Measurements from ENCODE around the gene SLC35F3. TPM values are rescaled to one million over a fixed set of nuclear protein-coding genes. Genes with fewer than 3 reads are reported as not detected.

SLC35F3 gene
- total RNA-seq, 6 experiments from 2014 or later, result not detected

DNA sequence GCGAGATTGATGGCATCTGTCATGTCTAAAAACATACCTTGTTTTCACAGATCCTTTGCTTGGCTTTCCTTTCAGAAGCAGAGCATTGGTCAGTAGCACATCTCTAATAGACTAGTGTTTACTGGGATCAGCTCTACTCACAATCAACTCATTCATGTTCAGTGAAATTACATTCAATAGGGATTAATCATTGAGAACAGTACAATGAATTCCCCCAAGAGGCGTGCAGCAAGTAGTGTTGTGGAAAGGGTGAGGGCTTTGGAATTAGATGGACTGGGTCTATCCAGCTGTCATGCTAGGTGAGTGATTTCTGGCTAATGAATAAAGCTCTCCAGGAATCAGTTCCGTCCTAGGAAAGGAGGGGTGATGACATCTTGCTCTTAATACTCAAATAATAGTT, 313.6 kb downstream of the SLC35F3 start:
- ATAC-seq (no peak), DNase-seq (no peak)
- Histone ChIP-seq H3K9me3 (no peaks in the 10 kb centered on the region), H3K27me3 (no peaks in the 10 kb centered on the region), H3K4me3 (no peak overlapping the region), H3K27ac (no peak overlapping the region), H3K4me1 (peaks cover 0 to 11% (median 0%) of the 10 kb centered on the region in 4 donors), H3K36me3 (no peaks in the 10 kb centered on the region)
- TF ChIP-seq POLR2A (IDR thresholded peaks at IDR 0.05), result no peak
- TF ChIP-seq, protein P1, sequence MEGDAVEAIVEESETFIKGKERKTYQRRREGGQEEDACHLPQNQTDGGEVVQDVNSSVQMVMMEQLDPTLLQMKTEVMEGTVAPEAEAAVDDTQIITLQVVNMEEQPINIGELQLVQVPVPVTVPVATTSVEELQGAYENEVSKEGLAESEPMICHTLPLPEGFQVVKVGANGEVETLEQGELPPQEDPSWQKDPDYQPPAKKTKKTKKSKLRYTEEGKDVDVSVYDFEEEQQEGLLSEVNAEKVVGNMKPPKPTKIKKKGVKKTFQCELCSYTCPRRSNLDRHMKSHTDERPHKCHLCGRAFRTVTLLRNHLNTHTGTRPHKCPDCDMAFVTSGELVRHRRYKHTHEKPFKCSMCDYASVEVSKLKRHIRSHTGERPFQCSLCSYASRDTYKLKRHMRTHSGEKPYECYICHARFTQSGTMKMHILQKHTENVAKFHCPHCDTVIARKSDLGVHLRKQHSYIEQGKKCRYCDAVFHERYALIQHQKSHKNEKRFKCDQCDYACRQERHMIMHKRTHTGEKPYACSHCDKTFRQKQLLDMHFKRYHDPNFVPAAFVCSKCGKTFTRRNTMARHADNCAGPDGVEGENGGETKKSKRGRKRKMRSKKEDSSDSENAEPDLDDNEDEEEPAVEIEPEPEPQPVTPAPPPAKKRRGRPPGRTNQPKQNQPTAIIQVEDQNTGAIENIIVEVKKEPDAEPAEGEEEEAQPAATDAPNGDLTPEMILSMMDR (IDR thresholded peaks at IDR 0.05), result no peak
- 94% methylated on average over 2 of the region's 3 CpGs for WGBS (ENCODE audit: insufficient coverage, low coverage, low lambda C conversion rate, missing lambda C conversion rate)
- intact Hi-C loops (cut with DNase I), result no loop called here

DNA sequence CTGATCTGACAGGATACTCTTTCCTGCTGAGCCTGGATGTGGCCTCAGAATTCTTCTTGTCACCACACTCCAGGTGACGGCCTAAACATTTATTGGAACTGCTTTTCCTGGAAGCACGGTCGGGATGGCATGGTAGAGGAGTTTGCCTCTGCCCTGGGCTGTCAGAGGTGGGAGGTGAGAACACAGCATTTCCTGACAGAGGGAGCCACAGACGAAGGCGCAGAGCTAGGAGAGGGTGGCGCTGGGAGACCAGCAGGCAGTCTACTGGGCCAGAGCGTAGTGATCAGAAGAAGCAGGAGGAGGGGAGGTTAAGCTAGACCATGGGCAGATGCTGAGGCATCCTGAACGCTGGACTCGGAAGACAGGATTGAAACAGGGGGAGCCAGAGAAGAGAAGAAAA, 315.2 kb downstream of the SLC35F3 start:
- WGBS (ENCODE audit: insufficient coverage, low coverage, low lambda C conversion rate, missing lambda C conversion rate), result 74% methylated on average over 8 of the region's 9 CpGs
- Histone ChIP-seq H3K27me3 (no peaks in the 10 kb centered on the region), H3K4me1 (peaks cover 0 to 1% (median 0%) of the 10 kb centered on the region in 4 donors), H3K4me3 (no peak overlapping the region), H3K9me3 (no peaks in the 10 kb centered on the region), H3K36me3 (no peaks in the 10 kb centered on the region), H3K27ac (no peak overlapping the region)
- intact Hi-C loops (cut with DNase I), result no loop called here
- TF ChIP-seq POLR2A (IDR thresholded peaks at IDR 0.05), result no peak
- TF ChIP-seq, protein P1 (IDR thresholded peaks at IDR 0.05), result no peak
- no peak for DNase-seq
- no peak for ATAC-seq

DNA sequence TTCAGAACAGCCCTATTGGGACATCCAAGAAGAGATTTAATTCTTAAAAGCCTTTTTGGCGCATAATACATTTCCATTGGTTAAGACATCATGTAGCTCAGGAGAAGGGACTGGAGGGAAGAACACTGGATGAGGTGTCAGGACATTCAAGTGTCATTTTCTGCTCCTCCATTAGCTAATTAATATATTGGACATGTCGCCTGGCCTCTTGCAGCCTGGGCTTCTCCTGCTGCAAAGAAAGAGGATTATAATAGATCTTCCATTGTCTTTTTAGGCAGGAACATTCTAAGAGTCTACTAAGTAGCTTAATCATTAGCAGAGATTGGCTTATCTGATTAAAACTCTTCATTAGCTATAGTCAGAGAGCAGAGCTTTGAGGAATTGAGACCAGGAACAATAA, 317.1 kb downstream of the SLC35F3 start:
- TF ChIP-seq POLR2A (IDR thresholded peaks at IDR 0.05), result no peak
- TF ChIP-seq, protein P1 (IDR thresholded peaks at IDR 0.05), result no peak
- Histone ChIP-seq H3K4me3 (no peak overlapping the region), H3K27ac (no peak overlapping the region), H3K27me3 (no peaks in the 10 kb centered on the region), H3K36me3 (no peaks in the 10 kb centered on the region), H3K4me1 (no peaks in the 10 kb centered on the region), H3K9me3 (no peaks in the 10 kb centered on the region)
- intact Hi-C loops (cut with DNase I), result no loop called here
- ATAC-seq (no peak), DNase-seq (no peak)
- WGBS (ENCODE audit: insufficient coverage, low coverage, low lambda C conversion rate, missing lambda C conversion rate), result 64% methylated on average over 2 of the region's 2 CpGs

DNA sequence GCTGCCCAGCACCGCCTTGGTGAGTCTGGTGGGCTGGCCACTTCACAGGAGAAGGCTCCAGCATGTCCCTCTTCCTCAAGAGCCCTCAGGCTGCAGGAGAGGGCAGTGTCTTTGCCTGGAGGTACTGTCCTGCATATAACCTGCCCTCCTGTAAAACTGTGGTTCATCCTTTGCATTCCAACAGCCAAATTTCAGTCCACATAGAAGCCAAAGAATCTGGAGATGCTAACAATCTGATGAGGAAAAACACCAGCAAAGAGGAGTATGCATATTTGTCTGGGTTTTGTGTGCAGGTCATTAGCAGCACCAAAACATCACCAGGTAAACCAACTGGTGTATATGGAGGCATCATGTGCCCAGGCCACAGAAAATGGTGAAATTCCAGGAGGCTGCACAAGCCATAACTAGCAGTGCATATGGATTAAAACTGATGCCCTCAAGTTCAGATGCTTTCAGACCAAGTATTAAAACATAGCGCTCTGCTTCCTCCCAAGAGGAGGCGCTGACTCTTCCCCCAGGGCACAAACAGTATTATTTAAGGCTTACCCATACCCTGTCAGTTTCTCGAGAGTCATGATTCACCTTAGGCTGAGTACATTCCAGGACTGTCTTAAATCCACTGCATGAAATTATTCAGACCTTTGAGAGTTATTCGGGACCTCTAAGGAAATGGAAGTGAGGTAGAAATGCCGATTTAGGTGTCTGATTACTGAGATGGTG, 318.2 kb downstream of the SLC35F3 start:
- ATAC-seq, result no peak
- Histone ChIP-seq H3K27me3 (no peaks in the 10 kb centered on the region), H3K27ac (no peak overlapping the region), H3K4me3 (no peak overlapping the region), H3K4me1 (no peaks in the 10 kb centered on the region), H3K36me3 (no peaks in the 10 kb centered on the region), H3K9me3 (no peaks in the 10 kb centered on the region)
- intact Hi-C loops (cut with DNase I), result no loop called here
- TF ChIP-seq, protein P1 (IDR thresholded peaks at IDR 0.05), result no peak
- no peak for TF ChIP-seq POLR2A (IDR thresholded peaks at IDR 0.05)
- WGBS (ENCODE audit: insufficient coverage, low coverage, low lambda C conversion rate, missing lambda C conversion rate), result 60% methylated on average over 5 of the region's 6 CpGs
- DNase-seq, result no peak

All from right lobe of liver (tissue), 6 donors.